GM18517 (cell line): ENCODE measurements around the gene GATAD2B.
"Not testable (repeated sequence)": the region's sequence is repeated elsewhere in the genome, so short reads cannot be mapped to it uniquely, and the experiment has no call there.

Experiments used
- ATAC-seq: cut with Tn5 transposase; IDR thresholded peaks from one replicate; pipeline ENCODE4 v1.9.1; 2021; ENCODE audit warnings: mild to moderate bottlenecking, moderate library complexity; ENCODE audit not compliant: unreplicated experiment

GATAD2B gene

DNA sequence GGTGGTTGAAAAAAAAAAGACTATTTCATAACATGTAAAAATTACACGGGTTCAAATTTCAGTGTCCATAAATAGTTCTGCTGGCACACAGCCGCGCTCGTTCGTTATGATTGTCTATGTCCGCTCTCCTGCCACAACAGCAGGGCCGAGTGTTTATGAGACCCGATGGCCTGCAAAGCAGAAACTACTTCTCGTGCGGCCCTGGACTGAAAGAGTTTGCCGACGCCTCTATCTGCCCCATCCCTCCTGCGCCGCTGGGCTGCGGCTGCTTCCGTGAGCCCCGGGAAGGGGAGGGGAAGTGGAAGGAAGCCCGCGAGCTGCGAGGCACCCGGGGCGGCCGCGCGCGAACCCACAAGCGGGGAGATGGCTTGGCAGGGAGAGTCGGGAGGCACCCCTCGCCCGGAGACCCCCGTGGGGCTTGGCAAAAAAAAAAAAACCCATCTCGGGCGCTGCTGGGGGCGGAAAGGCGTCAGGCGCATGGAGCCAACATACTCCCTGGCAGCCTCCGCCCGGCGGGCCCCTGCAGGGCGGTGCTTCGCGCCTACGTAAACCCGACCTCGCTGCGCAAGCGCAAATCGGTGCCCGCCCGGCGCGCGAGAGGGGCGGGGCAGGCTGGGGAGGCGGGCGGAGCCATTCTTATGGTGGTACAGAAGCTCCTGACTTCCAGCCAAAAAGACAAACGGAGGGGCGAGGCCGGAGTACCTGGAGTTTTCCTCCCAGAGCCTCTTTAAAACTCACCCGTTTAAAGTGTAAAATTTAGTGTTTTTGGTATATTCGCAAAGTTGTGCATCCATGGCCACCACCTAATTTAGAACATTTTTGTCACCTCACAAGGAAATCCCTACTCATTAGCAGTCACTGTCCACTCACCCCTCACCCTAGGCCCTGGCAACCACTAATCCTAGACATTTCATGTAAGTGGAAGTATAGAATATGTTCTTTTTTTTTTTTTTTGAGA lies 139.3 kb downstream of the GATAD2B start:
- ATAC-seq: peak; percentile 84

DNA sequence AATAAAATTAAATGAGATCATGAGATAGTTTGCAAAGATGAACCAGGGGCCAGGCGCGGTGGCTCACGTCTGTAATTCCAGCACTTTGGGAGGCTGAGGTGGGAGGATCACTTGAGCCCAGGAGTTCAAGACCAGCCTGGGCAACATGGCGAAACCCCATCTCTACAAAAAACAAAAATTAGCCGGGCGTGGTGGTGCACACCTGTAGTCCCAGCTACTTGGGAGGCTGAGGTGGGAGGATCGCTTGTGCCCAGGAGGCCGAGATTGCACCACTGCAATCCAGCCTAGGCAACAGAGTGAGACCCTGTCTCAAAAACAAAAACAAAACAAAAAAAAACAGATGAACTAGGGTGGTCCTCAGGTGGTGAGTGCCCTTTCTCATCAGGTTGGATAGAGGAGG lies 140.1 kb downstream of the GATAD2B start:
- not testable (repeated sequence) for ATAC-seq

DNA sequence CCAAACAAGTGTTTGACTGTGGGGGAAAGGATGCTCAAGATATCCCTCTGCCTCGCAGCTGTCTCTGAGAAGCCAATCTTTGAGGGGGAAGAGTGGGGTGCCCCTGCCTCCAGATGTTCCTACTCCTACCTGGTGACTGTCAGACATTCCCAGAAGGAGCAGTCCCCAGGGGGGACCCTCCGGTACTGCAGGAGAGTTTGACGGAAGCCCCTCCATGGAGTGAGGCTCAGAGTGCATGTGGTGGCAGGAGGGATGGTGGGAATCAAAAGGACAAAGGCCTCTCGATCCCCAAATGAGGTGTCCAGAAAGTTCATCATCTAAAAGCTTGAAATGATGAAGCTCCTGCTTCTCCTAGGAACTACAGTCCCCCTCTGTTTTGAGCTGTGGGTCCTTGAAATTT lies 142.2 kb downstream of the GATAD2B start:
- ATAC-seq: no peak

DNA sequence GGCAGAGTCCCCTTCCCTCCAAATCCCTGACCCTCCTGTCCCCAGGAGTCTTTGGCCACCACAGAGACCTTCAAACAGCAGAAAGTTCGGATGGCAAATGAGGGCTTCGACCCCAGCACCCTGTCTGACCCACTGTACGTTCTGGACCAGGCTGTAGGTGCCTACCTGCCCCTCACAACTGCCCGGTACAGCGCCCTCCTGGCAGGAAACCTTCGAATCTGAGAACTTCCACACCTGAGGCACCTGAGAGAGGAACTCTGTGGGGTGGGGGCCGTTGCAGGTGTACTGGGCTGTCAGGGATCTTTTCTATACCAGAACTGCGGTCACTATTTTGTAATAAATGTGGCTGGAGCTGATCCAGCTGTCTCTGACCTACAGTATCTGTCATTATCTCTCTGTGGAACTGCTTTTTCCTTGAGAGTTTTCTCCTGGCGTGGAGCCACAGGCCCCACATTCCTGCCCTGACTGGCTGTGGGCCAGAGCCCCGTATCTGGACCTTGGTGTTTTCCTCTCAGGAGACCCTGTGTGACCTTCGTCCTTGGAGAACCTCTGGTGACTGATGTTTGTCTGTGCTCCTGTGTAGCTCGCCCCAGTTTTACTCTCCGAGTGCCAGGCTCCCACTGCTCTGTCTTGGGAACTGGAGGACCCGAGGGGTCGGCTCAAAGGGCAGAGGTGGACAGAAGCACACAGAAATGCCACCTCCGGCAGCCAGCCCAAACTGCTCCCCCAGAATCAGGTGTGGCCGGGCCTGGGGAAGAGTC lies 142.8 kb downstream of the GATAD2B start:
- ATAC-seq: no peak

DNA sequence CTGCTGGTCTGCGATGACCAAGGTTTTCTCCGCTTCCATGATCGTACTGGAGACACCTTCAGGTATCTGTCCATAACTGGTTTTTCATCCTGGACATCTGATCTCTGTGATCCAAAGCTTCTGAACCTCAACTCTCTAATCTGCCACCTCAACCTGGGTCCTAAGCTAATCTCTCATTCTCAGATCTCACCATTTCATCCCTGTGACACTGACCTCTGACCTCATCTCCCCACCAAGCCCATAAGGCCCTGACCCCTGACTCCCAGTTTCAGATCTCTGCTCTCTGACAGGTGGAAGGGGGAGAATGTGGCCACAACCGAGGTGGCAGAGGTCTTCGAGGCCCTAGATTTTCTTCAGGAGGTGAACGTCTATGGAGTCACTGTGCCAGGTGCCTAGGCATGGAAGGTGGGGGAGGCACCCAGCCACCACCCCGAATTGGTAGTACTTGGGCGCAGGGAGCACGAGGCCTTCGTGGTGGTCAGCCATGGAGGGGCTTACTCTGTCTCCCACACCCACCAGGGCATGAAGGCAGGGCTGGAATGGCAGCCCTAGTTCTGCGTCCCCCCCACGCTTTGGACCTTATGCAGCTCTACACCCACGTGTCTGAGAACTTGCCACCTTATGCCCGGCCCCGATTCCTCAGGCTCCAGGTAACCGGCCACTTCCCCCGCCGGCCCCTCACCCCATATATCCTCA lies 143.8 kb downstream of the GATAD2B start:
- ATAC-seq: no peak

DNA sequence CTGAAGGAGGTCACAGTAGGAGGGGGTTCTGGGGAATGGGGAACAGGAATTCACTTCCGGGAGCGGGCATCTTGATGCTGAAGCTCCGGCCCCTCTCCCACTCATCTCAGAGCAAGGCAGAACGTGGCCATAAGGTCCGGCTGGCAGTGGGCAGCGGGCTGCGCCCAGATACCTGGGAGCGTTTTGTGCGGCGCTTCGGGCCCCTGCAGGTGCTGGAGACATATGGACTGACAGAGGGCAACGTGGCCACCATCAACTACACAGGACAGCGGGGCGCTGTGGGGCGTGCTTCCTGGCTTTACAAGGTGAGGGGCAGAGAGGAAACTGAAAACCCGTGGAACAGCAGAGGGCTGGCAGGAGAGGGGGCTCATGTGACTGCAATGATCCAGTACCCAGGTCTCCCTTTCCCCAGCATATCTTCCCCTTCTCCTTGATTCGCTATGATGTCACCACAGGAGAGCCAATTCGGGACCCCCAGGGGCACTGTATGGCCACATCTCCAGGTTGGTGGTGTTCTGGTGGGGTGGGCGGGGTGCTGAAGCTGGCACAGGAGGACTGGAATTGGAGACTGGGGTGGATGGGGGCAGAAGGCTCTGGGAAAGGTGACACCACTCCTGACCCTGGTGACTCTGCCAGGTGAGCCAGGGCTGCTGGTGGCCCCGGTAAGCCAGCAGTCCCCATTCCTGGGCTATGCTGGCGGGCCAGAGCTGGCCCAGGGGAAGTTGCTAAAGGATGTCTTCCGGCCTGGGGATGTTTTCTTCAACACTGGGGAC lies 144.5 kb downstream of the GATAD2B start:
- no peak for ATAC-seq

DNA sequence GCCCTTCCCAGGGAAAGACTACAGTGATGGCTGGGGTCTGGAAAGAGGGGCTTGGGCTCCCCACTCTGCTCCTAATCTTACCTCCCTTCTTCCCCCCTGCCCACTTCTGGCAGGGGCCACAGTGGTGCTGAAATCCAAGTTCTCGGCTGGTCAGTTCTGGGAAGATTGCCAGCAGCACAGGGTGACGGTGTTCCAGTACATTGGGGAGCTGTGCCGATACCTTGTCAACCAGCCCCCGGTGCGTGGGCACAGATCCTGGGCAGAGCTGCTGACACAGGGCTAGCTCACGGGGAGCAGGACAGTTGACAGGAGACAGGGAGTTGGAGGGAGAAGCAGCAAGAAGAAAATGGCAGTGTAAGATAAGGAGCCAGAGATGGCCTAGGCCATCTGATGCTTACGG lies 145.1 kb downstream of the GATAD2B start:
- ATAC-seq: no peak

DNA sequence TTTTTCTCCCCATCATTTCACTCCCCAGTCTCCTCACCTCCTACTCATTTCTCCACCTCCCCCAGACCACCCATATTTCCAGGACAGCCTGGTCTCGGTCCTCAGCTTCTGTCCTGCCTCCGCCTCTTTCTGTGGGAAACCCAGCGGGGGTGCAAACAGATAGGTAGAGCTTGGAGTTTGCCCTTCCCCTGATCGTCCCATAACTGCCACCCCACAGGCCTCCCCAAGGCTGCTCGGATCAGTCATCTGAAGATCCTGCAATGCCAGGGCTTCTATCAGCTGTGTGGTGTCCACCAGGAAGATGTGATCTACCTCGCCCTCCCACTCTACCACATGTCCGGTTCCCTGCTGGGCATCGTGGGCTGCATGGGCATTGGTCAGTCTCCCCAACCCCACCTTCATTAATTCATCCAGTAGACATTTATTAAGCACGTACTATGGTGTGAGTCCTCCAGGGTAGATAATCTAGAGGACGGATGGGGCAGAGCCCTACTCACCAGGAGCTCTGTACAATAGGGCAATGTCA lies 145.9 kb downstream of the GATAD2B start:
- ATAC-seq: no peak

DNA sequence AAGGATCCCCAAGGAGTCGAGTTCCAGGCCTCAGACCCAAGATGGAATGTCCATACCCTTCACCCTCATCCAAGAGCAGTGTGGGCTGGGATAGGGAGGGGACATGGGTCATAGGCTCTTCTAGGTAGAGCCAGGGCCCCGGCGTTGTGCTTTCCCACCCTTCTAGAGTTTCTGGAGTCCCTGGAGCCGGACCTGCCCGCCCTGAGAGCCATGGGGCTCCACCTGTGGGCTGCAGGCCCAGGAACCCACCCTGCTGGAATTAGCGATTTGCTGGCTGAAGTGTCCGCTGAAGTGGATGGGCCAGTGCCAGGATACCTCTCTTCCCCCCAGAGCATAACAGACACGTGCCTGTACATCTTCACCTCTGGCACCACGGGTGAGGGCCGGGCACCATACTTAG lies 146.4 kb downstream of the GATAD2B start:
- ATAC-seq: no peak

DNA sequence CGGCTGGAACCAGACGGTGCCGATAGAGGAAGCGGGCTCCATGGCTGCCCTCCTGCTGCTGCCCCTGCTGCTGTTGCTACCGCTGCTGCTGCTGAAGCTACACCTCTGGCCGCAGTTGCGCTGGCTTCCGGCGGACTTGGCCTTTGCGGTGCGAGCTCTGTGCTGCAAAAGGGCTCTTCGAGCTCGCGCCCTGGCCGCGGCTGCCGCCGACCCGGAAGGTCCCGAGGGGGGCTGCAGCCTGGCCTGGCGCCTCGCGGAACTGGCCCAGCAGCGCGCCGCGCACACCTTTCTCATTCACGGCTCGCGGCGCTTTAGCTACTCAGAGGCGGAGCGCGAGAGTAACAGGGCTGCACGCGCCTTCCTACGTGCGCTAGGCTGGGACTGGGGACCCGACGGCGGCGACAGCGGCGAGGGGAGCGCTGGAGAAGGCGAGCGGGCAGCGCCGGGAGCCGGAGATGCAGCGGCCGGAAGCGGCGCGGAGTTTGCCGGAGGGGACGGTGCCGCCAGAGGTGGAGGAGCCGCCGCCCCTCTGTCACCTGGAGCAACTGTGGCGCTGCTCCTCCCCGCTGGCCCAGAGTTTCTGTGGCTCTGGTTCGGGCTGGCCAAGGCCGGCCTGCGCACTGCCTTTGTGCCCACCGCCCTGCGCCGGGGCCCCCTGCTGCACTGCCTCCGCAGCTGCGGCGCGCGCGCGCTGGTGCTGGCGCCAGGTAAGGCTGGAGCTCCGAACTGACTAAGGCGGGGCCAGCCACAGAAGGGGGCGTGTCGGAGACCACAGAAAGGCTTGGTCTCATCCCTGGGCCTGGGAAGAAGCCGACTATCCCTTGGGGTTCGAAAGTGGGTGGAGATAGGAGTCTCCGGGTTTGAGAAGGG lies 147.1 kb downstream of the GATAD2B start:
- ATAC-seq: no peak

DNA sequence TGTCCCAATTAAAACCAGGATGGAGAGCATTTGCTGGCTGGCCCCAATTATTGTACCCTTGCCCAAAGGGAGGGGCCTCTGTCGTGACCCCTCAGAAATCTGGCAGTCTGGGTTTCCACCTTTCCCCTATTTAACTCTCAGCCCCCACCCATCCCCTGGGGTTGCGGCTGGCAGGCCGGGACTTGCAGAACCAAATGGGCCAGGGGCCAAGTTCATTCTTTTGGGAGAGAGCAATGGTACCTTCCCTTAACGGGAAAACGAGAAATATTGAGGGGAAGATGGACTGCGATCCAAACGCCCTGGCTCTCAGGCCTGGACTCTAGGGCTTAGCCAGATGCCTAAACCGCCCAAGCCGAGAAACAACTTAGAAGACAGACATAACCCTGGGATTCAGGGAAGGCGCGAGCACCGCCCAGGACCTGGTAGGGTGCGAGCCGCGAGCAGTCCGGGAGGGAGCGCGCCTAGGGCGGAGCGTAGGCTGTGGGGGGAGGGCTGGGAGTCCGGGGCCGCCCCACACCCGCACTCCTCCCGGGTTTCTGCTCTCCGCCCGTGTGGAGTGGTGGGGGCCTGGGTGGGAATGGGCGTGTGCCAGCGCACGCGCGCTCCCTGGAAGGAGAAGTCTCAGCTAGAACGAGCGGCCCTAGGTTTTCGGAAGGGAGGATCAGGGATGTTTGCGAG lies 147.9 kb downstream of the GATAD2B start, which contains the start of gene SLC27A3:
Gene SLC27A3, plus strand, starts transcription at position 628 of the 678 bp plus-strand sequence. CDS start 91 bp downstream, outside the sequence.
- no peak for ATAC-seq

DNA sequence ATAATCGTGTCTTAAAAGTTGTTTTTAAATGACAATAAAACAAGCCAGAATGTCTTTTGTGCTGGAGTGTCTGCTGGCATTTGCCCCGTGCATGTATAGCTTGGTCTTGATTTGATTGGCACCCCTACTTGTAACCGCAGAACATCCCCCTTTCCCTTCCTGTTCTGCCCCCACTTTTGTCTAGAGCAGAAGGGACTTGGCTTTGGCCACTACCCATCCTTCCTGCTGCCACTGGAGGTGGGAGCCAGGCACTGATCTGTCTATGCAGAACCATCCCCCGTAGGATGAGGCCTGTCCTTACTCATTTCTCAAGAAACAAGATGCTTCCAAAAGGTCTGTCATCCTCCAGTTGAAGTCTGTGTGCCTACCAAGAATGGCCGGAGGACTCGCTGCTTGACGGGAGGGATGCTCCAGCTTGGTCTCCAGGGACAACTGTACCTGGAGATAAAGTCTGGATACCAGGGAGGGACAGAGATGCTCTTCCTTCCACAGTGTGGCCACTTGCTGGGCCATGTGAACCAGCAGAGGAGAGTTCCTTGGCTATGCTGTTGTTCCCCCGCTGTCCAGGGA lies 148.7 kb downstream of the GATAD2B start:
- ATAC-seq: no peak

DNA sequence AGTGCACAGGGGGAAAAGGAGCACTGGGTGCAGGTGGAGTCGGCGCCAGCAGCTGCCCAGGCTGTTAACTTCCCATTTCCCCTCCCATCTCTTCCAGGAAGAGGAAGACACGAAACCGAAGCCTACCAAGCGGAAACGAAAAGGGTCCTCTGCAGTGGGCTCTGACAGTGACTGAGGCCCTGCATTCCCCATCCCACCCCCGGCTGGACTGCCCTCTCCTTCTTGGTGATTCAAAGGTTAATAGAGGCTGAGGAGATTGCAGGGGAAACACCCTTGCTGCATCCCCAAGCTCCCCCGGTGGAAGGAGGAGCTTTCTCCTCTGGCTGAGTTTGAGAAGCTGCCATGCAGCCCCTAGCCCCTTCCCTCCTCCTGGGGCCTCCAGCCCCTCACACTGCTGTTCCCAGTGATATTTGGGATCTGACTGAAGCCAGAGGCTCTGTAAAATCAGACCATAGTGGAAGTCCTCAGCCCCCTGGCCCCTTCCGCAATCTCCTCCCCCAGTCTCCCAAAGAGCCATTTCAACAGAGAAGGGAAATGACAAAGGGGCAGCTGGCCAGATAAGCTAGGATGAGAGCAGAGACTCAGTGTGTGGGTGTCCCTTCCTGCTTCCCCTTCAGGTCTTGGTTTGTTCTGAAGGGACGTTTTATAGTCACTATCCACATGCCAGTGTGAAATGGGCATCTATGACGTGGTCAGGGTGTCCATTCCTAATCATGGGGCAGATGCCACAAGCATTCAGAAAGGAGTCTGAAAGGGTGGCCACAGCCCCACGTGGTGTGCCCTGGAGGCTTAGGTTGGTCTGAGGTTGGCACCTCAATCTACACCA lies 149.5 kb downstream of the GATAD2B start:
- ATAC-seq: no peak

DNA sequence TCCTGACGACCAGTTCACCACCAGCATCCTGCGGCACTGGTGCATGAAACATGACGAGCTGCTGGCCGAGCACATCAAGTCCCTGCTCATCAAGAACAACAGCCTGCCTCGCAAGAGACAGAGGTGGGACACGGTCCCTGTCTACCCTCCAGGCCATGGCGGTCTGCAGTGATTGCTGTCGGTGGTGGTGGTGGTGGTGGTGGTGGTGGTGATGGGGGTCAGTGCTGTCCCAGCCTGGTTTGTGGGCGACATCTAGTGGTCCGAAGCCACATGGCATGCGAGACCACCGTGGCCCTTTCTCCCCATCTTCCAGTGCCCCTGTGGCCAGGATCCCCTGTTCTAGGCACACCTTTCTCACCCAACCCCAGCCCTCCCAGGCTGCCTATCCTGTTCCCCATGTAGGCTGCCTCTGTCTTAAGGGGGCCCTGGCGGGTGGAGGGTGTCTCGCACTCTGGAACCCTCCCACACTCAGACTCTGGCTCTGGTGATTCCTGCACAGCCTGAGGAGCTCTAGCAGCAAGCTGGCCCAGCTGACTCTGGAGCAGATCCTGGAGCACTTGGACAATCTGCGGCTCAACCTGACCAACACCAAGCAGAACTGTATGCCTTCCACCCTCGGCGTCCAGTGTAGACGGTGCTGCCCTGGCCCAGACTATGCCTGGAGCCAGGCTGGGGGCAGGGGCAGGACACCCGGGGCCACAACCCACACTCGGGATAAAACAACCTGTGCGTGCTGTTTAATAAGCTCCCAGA lies 150.8 kb downstream of the GATAD2B start:
- ATAC-seq: no peak

DNA sequence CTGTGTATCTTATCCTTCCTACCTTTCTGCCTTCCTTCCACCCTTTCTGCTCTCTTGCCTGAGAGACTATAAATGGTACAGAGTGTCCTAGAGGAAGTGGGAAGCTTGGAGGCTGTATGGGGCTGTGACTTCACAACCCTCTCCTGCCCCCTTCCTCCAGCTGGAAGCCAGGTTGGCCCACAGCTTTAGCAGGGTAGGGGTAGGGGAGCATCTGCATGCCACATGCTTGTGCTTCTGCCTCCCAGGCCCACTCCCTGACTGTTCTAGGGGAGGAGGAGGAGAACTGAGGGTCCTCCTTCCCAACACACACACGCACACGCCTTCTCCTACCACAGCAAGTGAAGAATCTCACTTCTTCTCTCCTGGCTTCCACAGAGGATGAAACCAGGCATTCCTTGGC lies 151.5 kb downstream of the GATAD2B start:
- no peak for ATAC-seq

DNA sequence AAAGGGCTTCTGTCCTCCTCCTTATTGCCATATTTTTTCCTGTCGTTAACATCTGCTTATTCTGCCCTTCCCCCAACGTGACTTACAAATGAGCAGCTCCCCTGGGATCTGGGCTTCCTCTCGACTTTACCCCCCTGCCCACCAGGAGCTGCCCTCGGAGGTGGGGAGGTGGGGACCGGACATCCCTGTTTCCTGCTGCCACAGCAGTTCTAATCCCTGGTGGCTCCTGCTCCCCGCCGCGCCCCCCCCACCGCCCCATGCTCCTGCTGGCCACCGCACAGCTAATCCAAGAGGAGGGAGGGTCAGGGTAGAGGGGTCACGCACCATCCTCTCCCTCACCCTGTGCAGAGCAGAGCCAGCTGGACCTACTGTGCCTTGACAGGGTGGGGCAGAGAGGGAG lies 152.0 kb downstream of the GATAD2B start:
- no peak for ATAC-seq

DNA sequence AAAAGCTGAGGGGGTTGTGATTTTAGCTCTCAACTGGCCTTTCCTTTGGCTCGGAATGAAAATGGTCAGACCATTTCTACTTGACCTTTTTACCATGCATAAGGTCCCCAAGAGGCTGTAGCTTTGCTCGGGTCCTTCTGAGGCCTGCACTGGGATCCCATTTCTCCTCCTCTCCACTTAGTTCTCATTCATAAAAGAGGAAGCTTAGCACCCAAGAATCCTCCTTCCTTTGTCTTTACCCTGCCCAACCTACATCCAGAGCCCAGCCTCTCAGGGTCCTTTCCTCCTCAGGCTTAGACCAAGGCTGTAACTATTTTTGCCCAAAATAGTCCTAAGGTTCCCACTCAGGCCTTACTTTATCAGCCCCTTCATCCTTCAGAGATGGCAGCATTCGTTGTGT lies 153.6 kb downstream of the GATAD2B start:
- ATAC-seq: no peak
